ENCODE results near the gene PRR11.

DNA sequence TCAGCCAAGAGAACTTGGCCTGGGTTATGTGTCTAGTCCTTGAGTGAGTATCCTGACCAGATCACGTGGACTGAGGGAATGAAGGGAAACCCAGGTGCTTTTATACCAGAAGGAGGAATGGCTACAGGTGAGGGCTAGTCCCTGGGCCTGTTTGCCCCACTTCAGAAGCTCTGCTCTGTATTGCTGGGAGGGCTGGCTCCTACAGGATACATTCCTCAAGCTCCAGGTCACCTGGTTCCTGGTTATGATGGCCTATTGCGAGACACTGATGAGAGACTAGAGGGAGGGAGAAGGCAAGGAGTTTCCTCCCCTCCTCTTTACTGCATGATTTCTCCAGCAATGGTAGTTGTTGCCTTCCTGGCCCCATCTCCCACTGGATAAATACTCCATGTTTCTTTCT is 35.3 kb downstream of the PRR11 start:
- TF ChIP-seq, protein P1, sequence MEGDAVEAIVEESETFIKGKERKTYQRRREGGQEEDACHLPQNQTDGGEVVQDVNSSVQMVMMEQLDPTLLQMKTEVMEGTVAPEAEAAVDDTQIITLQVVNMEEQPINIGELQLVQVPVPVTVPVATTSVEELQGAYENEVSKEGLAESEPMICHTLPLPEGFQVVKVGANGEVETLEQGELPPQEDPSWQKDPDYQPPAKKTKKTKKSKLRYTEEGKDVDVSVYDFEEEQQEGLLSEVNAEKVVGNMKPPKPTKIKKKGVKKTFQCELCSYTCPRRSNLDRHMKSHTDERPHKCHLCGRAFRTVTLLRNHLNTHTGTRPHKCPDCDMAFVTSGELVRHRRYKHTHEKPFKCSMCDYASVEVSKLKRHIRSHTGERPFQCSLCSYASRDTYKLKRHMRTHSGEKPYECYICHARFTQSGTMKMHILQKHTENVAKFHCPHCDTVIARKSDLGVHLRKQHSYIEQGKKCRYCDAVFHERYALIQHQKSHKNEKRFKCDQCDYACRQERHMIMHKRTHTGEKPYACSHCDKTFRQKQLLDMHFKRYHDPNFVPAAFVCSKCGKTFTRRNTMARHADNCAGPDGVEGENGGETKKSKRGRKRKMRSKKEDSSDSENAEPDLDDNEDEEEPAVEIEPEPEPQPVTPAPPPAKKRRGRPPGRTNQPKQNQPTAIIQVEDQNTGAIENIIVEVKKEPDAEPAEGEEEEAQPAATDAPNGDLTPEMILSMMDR (IDR thresholded peaks at IDR 0.05): no peak
- no peak for TF ChIP-seq POLR2A (IDR thresholded peaks at IDR 0.05)

All from Peyer's patch (tissue), 4 donors.